UCSD-AML1 (cell line): ENCODE results near the gene TPCN1.

Experiments used
- DNase-seq: peaks from one replicate; lab custom pipeline; 2025; ENCODE audit not compliant: unreplicated experiment; lab: John Stamatoyannopoulos, UW

TPCN1 gene

DNA sequence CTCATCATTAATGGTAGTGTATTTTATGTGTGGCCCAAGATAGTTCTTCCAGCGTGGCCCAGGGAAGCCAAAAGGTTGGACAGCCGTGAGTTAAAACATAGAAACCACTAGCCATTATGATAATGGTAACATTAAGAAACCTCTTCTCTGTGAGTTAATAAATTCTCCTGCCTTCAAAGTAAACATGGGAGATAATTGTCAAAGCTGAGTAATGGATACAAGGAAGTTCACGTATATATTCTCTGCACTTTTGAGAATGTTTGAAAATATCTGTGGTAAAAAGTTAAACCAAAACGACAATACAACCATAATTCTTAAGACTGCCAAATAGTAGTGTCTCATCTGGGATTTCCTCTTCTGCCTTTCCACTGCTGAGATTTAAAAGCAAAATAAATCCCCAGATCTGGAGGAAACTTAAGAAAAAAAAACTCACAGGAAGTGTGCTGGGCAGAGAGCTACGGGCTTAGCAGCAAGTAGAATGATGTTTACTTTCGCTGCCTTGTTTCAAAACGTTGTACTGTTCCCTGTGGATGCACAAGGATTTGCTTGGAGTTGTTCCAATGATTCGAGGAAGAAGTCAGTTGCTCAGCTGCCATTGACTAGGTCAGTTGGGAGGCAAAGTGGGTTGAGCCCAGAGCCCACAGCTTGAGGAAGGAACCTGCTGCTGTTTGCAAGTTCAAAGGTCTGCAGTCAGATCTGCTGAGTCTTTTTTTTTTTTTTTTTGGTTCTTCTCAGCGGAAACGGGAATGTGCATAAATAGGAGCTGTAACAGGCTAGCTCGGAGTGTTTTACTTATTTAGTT is 1.7 kb downstream of the TPCN1 start:
- DNase-seq, result no peak

DNA sequence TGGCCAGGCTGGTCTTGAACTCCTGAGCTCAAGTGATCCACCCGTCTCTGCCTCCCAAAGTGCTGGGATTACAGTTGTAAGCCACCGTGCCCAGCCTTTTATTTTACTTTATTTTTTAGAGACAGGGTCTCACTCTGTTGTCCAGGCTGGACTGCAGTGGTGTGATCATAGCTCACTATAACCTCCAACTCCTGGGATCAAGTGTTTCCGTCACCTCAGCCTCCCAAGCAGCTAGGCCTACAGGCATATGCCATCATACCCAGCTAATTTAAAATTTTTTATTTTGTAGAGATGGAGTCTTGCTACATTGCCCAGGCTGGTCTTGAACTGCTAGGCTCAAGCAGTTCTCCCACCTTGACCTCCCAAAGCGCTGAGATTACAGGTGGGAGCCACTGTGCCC is 3.7 kb downstream of the TPCN1 start:
- DNase-seq, result no peak

DNA sequence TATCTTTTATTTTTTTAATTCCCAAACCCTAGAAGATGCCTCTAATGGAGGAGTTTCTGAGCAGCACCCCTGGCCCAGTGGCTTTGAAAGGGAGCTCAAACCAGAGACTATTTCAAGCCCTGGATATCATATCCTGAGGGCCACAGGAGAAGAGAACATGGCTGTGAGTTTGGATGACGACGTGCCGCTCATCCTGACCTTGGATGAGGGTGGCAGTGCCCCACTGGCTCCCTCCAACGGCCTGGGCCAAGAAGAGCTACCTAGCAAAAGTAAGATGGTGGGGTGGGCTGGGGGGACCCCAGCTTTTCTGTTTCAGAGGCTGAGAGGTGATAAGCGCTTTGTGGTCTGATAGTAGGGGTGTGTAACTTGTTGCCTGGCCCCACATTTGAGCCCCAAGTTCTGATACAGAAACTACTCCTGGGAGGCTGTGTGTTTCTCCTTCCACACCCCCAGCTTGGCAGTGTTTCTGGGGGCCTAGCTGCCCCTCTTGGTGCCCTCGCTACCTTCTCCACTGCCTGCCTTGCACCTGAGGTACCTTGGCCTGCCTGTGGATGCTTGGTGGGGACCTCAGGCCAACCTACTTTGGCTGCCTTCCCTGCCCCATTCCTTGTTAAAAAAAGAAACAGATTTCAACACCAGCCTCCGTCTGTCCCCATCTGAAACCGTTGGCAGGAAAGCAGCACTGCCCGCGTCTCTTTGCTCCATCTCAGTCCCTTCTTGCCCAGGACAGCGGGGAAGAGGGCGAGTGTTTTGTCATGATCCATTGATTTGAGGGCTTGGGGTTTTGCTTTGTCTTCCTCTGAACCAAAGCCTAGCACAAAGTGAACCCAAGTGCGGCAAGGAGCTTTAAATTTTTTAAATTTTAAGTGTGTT is 5.7 kb downstream of the TPCN1 start:
- no peak for DNase-seq

DNA sequence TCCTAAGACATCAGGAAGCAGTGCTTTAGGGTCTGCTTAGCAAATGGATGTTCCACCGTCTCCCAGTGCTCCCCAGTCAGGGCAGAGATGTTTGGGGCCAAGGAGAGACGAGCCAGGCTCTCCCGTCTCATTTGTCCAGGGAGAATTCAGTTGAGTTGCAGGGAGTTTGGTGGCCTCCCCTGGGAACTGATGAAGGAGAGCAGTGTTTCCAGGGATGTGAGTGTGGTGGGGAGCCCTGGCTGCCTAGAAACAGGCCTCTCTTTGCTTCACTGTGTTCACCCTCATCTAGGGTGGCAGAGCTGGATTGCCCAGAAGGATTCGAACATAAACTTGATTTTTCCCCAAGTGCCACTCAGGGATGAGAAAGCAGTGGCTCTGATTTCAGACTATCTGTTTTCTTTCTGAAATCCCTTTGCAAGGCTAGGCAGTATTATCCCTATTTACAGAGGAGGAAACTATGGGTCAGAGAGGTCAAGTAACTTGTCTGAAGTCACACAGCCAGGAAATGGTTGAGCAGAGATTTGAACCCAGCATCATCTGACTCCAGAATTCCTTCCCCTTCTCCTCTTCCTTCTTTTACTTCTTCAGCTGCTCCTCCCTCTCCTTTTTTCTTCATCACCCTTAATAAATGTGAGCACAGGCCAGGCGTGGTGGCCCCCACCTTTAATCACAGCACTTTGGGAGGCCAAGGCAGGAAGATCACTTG is 6.6 kb downstream of the TPCN1 start:
- DNase-seq, result no peak

DNA sequence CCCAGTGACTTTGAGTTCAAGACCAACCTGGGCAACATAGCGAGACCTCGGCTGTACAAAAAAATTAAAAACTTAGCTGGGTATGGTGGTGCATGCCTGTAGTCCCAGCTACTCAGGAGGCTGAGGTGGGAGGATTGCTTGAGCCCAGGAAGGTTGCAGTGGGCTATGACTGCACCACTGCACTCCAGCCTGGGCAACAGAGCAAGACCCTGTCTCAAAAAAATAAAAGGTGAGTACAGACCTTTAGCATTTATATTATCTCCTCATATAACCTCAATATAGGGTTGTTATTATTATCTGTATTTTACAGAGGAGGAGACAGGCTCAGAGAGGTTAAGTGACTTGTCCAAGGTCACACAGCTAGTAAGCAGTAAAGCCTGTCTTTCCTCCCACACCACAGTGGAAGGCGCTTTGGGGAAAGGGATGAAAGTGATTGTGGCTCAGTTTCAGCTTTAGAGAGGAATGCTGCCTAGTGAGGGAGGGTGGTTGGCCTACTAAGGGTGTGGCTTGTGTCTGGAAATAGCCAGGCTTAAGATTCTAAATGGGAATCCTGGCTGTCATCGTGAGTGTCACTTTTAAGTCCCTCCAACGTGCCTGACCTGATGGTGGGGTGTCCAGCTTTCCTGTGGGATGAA is 7.2 kb downstream of the TPCN1 start:
- DNase-seq, result no peak

DNA sequence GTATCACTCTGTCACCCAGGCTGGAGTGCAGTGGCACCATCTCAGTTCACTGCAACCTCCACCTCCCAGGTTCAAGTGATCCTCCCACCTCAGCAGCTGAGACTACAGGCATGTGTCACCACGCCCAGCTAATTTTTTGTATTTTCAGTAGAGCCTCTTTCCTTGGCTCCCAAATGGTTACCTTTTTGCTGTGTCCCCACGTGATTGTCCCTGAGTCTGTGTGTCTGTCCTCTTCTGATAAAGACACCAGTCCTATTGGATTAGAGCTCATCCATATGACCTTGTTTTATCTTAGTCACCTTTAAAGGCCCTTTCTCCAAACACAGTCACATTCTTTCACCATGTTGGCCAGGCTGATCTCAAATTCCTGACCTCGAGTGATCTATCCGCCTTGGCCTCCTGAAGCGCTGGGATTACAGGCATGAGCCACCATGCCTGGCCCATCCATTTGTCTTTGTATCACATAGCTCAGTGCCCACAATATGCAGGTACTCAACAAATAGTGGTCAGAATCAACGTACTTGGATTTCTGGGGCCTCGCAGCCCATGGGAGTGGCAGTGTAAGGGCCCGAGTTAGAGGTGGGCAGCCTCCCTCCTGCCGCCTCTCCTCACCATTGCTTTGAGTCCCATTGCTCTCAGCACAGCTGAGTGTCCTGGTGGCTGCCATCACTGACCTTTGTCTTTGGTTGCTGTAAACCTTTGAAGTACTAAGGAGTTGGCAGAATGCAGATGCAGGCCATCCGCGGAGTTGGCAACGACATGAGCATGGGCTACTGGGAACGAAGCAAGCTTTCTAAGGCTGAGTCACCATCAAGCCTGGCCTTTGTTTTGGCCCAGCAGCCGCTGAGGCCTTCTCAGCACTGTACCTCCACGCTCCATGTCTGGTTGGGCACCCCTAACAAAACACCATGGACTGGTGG is 9.3 kb downstream of the TPCN1 start:
- DNase-seq, result no peak

DNA sequence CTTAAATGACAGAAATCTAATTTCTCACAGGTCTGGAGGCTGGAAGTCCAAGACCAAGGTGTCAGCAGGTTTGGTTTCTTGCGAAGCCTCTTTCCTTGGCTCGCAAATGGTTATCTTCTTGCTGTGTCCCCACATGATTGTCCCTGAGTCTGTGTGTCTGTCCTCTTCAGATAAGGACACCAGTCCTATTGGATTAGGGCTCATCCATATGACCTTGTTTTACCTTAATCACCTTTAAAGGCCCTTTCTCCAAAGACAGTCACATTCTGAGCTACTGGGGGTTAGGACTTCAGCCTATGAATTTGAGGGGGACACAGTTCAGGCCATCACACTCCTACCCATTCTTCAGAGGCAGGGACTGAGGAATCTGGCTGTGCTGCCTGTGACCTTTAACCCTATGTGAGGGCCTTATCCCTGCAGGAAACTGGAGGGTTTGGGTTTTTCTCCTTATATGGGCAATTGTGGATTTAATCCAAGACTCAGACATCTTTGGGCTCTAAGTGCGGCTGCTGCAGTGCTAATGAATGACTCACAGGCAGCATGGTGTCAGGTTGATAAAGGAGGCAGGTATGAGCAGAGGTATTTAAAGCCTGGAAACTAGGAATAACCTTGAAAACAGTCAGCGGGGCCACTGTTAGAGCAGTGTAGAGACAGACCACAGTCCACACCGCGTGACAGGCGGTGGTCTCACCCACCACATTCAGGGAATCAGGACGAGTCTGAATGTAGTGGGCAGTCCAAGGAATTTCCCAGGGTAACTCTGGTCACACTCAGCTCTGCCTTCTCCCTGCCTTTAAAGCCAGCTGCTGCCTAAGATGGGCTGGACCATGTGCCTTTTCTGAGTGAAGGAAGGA is 10.2 kb downstream of the TPCN1 start:
- DNase-seq, result no peak

DNA sequence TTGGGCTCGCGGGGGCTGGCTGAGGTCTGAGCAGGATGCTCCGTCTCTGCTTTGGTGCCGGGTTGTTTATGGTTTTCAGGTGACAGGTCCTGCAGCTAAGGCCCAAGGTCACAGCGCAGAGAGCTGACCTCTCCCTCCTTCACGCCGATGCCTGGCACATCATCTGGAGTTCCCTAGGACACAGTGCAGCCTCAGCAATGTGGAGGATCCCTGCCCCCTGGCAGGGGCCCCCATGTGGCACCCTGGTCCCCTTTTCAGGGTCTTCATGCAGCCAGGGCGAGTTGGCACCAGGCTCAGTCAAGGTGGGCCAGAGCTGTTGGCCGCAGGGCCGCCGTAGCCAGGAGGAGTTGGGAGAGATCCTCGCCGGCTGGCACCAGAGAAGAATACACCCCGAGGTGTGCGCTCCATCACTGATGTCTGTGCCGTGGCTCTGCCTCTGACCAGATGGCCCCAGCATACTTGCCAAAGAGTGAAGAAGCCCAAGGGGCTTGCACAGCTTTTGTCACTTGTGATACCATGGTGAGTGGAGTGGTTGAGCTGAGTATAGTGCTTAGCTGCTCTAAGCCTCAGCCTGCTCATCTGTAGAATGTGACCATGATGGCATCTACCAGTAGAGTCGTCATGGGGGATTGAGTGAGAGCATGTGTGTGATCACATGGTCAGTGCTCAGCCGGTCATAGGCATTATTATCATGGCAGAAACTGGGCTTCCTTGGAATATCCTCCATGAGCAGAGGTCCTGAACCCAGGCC is 11.0 kb downstream of the TPCN1 start:
- DNase-seq, result no peak

DNA sequence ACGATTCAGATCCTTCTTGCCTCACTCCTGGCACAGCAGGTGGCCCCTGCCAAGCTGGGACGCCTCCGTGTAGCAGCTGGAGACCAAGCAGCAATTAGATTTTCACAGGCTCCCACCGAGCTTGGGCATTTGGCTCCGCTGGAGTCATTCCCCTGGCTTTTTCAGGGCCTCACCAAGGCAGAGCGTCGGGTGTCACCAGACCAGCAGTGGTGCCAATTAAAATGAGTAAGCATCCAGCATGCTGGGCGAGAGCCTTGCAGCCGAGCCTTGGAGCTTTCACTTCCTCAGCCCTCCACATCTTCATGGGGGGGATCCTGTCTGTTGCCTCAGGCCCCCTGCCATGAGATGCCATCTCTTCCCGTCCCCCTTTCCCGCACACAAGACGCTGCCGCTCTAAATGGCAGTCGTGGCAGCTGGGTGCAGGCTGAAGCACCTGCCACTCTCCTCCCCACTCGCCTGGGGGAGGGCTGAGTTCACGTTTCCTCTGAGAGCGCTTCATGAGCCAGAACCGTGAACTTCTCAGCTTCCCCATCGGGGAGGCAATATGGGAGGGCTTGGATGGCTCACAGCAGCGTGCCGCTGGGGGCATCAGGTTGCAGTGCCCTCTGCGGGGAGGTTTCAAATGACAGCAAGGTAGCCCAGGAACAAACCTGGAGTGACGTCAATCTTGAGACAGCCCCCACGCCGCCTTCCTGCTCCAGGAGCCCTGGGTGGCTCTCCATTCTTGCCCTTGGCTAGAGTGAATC is 11.7 kb downstream of the TPCN1 start:
- DNase-seq, result no peak

DNA sequence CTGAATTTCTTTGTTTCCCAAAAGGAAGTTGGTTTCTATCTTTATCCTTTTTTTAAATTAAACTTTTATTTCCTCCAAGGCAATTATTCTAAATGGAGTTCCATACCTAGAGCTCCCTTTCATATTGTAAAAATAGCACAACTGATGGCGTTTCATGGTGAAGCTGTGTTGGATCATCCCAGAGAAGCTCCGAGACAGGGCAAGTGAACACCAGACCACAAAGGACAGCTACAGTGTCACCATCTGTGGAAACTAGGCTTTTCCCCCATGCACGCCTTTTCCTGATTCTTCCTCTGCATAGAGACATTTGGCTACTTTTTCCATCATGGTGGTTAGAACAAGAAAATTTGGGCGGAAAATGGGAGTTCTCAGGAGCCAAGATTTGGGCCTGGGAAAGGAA is 12.7 kb downstream of the TPCN1 start:
- no peak for DNase-seq

DNA sequence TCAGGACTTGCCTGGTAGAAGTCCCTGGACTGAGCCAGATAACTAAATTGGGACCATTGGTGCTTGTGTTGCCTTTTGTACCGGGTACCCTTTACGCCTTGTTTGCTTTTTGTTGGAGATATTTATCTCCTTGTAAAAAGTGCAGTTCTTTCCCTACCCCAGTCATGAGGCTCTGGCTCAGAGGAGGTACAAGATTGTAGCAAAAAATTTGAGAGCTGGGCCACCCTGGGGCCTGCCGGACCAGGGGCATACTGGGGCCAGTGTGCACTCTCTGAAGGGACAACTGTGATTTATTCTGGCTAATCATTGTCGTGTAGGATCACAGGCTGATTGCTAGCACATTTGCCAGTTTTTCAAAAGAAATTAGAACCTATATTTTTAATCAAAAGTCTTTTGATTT is 13.2 kb downstream of the TPCN1 start:
- DNase-seq, result no peak

DNA sequence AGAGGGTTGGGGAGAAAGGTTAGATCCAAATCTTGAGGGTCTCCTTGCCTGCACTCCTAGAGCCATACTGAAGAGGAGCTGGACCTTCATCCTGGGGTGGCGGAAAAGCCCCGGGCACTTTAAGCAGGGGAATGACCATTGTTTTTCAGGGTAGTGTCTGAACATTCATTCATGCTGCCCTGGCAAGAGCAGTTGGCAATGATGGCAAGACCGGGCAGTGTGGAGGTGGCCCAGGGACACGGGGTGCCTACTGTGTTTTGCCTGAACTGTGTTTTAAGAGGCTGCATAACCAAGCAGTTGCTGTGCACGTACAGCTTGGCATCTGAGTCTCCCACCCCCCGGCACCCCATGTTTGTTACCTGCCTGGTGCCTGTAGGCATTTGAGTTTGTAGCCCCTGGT is 14.7 kb downstream of the TPCN1 start:
- DNase-seq, result no peak

DNA sequence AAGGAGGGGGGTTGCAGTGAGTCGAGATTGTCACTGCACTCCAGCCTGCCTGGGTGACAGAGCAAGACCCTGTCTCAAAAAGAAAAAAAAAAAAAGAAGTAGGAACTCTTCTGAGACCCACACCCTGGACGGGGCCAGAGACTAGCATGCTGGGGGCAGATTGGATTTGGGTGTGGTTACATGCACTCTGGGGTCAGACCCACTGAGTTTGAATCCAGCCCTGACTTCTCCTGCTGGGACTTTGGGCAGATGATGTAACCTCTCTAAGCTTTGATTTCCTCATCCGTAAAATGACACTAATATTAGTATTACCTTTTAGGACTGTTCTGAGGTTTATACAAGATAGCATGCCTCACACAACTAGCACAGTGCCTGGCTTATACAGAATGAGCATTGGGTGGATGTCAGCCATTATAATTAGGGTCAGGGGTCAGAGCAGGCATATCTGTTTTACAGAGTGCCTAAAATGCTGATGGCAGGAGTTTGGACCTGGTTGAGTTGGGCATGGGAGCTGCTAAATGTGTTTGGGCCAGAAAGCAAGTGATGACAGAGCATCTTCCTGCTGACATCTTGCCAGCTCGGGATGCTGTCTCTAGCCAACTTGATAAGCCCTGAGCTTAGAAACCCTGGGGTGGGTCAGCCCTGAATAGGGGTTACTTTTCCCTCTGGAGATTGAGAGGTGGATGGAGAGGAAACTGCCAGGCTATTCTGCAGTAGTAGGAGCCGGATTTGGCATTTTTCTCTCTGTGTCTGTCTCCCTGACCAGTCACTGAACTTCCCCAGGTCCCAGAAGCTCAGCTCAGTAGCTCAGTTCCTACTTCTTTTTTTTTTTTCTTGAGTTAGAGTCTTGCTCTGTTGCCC is 15.5 kb downstream of the TPCN1 start:
- DNase-seq, result no peak

DNA sequence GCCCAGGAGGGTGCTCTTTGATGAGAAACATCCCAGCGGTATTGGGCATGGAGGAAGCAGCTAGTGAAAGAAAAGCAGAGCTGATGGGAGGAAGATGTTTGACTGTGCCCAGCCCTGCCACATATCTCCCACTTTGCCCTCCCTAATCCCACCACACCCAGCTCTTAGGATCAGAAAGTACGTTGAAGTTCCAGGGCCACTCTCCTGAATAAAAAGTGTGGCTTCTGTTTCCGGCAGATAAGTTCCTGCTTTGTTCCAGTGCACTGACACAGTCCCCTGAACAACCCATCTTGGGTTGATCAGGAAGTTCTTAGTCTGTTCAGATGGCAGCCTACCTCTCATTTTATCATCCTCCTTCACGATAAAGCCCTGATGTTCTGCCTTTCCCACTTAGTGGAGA is 16.5 kb downstream of the TPCN1 start:
- peak; percentile 54 for DNase-seq

DNA sequence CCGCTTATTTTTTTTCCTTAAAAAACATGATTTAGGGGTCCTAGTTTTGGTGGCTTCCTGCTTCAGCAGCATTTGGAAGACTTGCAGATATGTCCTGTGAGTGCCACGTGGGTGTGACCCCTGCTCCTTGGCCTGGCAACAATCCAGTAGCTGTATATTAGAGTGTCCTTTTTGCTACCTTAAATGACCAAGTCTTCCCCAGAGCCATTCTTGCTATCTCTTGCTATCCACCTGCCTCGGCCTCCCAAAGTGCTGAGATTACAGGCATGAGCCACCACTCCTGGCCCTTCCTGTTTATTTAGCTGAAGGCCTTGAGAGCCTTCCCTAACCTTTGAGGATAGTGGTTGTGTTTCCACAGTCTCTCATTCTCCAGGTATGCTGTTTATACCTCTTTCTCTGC is 17.0 kb downstream of the TPCN1 start:
- no peak for DNase-seq

DNA sequence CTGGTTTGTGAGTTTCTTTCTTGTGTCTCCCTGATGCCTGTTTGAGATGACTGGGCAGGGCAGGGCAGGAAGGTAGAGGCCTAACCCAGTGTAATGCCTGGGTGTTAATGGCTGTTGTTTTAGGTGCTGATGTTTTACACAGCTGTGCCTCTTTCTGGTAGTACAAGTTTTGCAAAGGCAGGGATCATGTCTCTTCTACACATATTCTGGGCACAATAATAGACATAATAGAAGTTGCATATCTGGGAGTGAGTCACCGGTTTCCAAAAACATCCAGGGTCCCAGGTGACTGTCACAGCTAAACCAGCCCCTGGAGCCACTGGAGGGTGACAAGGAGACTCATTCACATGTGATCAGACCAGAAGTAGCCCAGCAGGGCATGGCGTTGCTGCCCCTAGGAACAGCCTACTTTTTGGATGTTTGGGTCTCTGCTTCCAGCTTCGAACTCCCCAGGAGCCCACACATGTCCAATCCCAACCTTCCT is 18.1 kb downstream of the TPCN1 start:
- DNase-seq, result no peak

DNA sequence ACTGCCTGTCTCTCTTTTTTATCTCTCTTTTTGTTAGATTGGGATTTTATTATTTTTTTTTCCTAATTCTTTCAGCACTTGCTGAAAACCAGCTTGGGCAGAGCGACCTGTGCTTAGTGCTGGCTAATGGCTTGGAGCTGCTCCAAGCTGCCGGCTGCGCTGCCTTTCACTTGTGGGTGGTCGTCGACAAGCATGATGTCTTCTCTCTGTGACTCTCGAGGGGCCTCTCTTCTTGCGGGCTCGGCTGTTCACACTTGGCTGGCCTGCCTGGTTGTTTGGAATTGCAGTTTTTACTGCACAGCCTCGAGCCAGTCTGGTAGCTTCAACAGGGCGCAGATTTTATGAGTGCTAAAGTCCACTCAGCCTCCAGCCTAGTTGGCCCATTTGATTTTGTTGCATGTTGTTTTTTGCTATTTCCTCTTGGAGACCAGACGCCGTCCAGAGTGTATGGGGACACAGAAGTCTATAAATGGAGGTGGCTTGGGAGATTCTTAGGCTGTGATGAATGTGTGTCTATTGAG is 18.6 kb downstream of the TPCN1 start:
- DNase-seq, result no peak
